ENCODE data around the gene NKAIN4.

Gene NKAIN4

DNA sequence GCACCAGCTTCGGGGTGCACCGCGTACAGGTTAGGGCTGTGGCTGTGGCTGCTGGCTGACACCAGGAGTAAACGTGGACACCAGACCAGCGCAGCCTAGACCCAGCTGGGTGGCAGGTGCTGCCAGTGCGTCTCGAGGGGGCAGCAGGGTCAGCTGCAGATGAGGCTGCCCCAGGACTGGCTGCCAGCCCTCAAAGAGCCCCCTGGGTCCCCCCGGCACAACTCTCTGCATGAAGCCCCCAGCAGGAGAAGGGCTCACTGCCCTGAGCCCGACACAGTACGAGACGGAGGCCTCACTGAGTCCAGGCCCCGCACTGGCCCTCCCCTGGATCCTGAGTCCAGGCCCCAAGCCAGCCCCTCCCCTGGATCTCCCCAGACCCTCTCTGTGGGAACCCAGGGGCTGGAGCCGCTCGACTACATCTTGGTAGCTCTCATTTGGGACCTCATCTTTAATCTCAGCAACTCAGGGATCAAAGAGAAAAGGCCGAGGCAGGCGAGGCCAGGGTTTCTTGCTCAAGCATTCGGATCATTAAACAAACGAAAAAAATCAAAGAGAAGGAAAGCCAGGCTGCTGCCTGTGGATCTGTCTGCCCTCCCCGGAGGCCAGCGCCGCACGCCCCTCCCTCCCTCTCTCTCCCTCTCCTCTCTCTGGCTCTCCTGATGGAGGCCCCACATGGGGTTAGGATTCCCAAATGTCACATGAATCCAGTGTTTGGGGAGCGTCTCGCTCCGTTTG lies 7.0 kb upstream of the NKAIN4 start:
- H3K27ac ChIP-seq, result no peak overlapping the region
- TF ChIP-seq, protein P1, sequence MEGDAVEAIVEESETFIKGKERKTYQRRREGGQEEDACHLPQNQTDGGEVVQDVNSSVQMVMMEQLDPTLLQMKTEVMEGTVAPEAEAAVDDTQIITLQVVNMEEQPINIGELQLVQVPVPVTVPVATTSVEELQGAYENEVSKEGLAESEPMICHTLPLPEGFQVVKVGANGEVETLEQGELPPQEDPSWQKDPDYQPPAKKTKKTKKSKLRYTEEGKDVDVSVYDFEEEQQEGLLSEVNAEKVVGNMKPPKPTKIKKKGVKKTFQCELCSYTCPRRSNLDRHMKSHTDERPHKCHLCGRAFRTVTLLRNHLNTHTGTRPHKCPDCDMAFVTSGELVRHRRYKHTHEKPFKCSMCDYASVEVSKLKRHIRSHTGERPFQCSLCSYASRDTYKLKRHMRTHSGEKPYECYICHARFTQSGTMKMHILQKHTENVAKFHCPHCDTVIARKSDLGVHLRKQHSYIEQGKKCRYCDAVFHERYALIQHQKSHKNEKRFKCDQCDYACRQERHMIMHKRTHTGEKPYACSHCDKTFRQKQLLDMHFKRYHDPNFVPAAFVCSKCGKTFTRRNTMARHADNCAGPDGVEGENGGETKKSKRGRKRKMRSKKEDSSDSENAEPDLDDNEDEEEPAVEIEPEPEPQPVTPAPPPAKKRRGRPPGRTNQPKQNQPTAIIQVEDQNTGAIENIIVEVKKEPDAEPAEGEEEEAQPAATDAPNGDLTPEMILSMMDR (conservative IDR thresholded peaks at IDR 0.05), result no peak
- TF ChIP-seq ZFX (IDR thresholded peaks at IDR 0.05), result no peak

DNA sequence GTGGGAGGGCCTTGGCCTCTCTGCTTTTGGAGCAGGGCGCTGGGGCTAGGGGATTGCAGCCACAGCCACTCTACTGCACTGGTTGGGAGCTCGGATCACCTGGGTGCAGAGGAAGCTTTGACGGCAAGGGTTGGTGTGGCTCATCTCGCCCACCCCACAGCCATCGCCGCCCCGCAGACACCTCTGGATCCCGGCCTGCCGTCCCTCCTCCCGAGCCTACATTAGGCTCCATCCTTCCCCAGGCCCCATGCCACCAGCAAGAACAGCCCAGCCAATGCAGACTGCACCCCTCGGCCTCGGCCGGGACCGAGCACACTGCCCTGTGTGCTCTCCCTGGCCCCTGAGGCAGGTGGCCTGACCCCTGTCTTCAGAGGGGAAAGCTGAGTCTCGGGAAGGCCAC lies 6.3 kb upstream of the NKAIN4 start:
- TF ChIP-seq, protein P1 (conservative IDR thresholded peaks at IDR 0.05), result no peak
- TF ChIP-seq ZFX (IDR thresholded peaks at IDR 0.05), result no peak
- no peak overlapping the region for H3K27ac ChIP-seq

DNA sequence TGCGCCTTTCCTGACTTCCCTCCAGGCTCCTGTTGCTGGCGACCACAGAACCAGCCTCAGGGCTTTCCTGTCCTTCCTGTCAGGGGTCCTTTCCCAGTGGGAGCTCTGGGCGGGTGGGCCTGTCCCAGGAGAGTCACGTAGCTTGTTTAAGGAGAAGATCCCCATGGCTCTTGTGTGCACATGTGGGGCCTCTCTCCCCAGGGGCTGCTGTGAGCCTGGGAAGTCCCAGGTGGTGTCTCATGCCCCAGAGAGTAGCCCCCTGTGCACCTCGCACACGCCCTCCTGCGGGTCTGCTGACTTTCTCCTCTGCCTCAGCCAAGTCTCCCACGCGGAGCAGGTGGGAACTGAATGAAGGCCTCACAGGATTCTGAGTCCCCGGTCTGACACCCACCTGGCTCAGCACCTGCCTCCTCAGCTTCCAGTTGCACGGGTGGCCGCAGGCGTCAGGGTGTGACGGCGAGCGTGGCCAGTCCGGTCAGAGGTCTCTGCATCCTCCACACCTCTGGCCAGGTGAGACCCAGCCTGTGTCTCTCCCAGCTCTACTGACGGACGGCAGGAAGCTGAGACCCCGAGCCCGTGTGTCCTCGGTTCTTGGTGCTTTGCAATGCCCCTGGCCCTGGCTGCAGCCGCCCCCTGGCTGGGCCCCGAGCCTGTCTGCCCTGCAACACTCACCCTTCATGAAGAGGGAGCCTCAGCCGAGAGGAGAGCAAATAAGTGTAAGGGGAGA lies 5.6 kb upstream of the NKAIN4 start:
- TF ChIP-seq ZFX (IDR thresholded peaks at IDR 0.05), result no peak
- TF ChIP-seq, protein P1 (conservative IDR thresholded peaks at IDR 0.05), result no peak

DNA sequence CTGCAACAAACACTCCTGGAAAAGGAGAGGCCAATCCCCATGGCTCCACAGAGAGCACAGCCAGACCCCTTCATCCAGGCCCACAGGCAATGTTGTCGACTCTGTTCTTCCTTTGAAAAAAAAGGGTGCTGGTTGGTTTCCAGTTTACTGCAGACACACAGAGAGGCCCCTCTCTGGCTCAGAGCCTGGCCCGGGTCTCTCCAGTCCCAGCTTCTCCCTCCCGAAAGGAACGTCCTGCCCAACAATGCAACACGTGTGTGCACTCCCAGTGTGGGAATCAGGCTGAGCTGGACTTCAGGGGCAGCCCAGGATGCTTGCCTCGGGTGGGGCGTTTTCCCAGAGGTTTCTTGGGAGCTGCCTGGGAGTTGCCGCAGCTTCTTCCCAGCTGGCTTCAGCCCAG lies 4.5 kb upstream of the NKAIN4 start:
- no peak overlapping the region for H3K27ac ChIP-seq
- TF ChIP-seq ZFX (IDR thresholded peaks at IDR 0.05), result no peak
- TF ChIP-seq, protein P1 (conservative IDR thresholded peaks at IDR 0.05), result no peak

More for the DNA sequence above, 5.6 kb upstream of the NKAIN4 start:
- H3K27ac ChIP-seq, result no peak overlapping the region

DNA sequence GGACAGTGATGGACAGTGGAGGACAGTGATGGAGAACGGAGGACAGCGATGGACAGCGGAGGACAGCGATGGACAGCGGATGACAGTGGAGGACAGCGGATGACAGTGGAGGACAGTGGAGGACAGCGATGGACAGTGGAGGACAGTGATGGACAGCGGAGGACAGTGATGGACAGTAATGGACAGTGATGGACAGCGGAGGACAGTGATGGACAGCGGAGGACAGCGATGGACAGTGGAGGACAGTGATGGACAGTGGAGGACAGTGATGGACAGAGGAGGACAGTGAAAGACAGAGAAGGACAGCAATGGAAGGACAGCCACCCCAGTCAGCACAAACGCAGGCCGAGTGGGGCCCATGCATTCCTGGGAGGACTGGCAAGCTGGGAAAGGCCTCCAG lies 3.4 kb upstream of the NKAIN4 start:
- TF ChIP-seq, protein P1 (conservative IDR thresholded peaks at IDR 0.05), result no peak
- TF ChIP-seq ZFX (IDR thresholded peaks at IDR 0.05), result no peak
- H3K27ac ChIP-seq, result no peak overlapping the region

DNA sequence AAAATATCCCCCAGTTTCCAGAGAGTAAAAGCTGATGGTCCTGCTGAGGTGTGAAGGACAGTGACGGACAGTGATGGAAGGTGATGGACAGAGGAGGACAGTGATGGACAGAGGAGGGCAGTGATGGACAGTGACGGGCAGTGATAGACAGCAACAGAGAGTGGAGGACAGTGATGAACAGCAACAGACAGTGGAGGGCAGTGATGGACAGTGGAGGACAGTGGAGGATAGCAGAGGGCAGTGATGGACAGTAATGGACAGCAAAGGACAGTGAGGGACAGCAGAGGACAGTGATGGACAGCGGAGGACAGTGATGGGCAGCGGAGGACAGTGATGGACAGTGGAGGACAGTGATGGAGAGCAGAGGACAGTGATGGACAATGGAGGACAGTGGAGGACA lies 2.7 kb upstream of the NKAIN4 start:
- TF ChIP-seq, protein P1 (conservative IDR thresholded peaks at IDR 0.05), result no peak
- TF ChIP-seq ZFX (IDR thresholded peaks at IDR 0.05), result no peak
- H3K27ac ChIP-seq, result no peak overlapping the region

All from C4-2B (cell line).